Right renal cortex interstitium (tissue), 3 donors: Measurements from ENCODE around the gene TEX264. TPM values are rescaled to one million over a fixed set of nuclear protein-coding genes. Genes with fewer than 3 reads are reported as not detected.
"Not testable (repeated sequence)": the region's sequence is repeated elsewhere in the genome, so short reads cannot be mapped to it uniquely, and the experiment has no call there.

Source experiments
- DNase-seq, 3 donors: peaks; one replicate each; pipeline ENCODE4 v3.0.0-alpha.2; 2013; ENCODE audit warnings: low read depth in 3 of 3, low spot score in 2 of 3
- polyA plus RNA-seq, 3 donors: library from polyadenylated mRNA; unstranded; fragments of 120-200 nt; gene quantifications; one replicate each; pipeline ENCODE4 v1.2.1, GENCODE V29; 2013; ENCODE audit not compliant: insufficient read length in 3 of 3

TEX264 gene
- polyA plus RNA-seq, 3 donors: 63.5 to 75.0 (median 64.2) TPM

DNA sequence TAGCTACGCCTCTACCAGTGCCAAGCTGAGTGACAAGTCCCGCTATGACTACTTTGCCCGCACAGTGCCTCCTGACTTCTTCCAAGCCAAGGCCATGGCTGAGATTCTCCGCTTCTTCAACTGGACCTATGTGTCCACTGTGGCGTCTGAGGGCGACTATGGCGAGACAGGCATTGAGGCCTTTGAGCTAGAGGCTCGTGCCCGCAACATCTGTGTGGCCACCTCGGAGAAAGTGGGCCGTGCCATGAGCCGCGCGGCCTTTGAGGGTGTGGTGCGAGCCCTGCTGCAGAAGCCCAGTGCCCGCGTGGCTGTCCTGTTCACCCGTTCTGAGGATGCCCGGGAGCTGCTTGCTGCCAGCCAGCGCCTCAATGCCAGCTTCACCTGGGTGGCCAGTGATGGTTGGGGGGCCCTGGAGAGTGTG, 41.5 kb downstream of the TEX264 start:
- DNase-seq: no peak

DNA sequence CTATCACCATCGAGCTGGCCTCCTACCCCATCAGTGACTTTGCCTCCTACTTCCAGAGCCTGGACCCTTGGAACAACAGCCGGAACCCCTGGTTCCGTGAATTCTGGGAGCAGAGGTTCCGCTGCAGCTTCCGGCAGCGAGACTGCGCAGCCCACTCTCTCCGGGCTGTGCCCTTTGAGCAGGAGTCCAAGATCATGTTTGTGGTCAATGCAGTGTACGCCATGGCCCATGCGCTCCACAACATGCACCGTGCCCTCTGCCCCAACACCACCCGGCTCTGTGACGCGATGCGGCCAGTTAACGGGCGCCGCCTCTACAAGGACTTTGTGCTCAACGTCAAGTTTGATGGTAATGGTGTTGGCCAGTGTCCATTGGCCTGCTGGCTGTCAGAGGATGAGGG, 41.9 kb downstream of the TEX264 start:
- DNase-seq: no peak

DNA sequence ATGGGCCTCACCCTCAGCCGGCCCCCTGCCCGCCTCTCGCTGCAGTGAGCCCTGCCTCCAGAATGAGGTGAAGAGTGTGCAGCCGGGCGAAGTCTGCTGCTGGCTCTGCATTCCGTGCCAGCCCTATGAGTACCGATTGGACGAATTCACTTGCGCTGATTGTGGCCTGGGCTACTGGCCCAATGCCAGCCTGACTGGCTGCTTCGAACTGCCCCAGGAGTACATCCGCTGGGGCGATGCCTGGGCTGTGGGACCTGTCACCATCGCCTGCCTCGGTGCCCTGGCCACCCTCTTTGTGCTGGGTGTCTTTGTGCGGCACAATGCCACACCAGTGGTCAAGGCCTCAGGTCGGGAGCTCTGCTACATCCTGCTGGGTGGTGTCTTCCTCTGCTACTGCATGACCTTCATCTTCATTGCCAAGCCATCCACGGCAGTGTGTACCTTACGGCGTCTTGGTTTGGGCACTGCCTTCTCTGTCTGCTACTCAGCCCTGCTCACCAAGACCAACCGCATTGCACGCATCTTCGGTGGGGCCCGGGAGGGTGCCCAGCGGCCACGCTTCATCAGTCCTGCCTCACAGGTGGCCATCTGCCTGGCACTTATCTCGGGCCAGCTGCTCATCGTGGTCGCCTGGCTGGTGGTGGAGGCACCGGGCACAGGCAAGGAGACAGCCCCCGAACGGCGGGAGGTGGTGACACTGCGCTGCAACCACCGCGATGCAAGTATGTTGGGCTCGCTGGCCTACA, 44.4 kb downstream of the TEX264 start:
- no peak for DNase-seq

DNA sequence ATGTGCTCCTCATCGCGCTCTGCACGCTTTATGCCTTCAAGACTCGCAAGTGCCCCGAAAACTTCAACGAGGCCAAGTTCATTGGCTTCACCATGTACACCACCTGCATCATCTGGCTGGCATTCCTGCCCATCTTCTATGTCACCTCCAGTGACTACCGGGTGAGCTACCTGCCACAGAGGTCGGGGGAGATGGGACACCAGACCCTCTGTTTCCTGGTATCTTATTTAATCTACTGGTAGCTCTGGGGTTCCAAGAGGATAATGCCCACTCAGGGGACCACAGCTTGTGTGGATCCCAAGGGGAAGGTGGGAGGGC, 44.9 kb downstream of the TEX264 start:
- DNase-seq: no peak

DNA sequence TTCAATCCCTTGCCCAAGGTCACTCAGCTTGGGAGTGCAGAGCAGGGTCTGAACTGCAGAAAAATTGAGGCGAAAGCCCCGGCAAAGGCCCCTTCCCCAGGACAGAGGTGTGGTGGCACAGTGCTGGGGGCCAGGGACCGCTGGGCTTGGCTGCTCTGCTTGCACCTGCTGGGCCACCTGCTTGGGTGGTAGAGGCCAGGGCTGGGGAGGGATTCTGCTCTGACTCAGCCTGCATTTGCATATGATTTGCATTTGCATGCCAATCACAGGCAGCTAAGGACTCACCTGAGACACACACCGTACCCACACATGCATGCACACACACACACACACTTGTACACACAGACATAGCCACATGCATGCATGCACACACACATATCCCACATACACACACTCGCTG, 45.8 kb downstream of the TEX264 start:
- no peak for DNase-seq

DNA sequence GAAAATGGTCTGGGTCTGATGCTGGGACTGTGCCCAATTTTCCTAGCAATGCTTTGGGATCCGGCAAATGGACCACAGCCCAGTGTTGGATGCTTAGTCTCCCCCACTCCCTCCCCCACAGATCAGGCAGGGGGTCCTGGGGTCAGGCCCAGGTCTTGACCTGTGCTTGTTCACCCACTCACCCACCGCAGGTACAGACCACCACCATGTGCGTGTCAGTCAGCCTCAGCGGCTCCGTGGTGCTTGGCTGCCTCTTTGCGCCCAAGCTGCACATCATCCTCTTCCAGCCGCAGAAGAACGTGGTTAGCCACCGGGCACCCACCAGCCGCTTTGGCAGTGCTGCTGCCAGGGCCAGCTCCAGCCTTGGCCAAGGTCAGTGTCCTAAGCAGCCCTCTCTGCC, 46.4 kb downstream of the TEX264 start:
- no peak for DNase-seq

DNA sequence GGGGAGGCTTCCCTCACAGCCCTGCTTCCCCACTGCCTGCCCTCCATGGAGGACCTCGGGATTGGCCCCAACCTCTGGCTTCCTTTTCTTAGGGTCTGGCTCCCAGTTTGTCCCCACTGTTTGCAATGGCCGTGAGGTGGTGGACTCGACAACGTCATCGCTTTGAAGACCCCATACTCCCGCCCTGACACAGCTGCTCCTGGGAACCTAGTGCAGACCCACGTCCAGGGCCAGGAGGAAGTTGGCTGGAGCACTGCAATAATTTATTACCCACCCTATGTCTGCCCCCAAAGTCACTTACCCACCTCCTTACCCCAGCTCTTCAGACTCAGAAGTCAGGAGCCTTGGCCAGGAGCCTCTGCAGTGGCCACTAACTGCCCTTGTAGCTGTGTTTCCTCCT, 46.9 kb downstream of the TEX264 start:
- DNase-seq: no peak

DNA sequence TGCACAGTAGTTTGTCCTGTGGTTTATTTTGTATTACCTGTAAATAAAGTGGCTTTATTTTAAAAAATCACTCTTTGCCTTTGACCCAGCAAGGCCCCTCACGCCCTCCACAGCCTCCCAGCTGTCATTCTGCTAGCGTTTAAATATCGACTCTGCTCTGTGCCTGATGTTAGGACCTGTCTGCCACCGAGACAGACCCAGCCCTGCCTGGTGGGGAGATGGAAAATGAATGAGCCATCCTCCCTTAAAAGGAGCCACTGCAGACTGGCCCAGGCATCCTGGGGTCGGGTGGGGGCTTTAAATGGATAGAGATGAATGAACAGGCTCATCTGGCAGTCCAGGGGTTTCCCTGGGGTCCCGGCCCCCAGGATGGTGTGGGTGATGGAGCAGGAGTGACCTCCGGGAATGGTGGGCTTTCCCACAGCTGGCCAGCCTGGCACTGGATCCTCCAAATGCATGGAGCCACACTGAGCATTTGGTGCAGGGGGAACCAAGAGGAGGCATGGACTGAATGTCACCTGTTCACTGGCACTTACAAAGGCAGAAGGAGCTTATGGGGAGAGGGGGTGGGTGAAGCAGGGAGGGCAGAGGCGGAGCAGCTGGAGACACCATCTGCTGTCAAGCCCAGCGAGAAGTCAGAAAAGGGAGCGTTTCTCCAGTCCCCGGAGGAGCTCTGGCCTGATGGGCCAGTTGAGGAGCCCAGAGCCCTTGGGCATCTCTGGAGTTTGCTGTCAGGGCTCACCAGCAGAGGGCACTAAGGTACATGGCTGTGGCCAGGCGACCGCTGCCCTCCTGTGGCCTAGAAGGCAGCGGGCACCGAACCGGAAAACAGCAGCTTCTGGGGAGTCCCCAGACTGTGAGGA, 47.7 kb downstream of the TEX264 start:
- peak in 1 of 3 donors; percentile 19 for DNase-seq

DNA sequence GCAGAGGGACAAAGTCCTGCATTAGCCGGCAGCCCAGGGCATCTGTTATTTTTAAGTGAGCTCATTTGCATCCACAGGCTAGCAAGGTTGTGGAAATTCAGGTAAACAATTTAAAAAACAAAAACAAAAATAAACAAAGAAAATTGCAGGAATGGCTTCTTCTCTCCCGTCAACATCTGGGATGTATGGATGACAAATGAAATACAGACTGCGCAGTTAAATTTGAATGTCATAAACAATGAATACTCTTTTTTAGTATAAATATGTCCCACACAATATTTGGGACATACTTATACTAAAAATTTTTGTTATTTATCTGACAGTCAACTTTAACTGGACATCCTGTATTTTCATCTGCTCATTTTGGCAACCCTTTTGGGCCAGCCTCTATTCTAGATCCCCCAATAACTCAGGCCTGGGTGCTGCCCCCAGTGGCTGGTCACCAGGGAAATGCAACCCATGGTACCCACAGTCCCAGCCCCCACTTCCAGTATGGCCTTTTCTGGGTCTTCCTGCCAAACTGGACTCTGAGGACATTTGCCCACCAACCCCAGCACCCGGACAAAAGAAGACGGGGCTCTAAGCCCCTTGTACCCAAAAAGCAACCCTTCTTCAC, 48.5 kb downstream of the TEX264 start:
- no peak for DNase-seq

DNA sequence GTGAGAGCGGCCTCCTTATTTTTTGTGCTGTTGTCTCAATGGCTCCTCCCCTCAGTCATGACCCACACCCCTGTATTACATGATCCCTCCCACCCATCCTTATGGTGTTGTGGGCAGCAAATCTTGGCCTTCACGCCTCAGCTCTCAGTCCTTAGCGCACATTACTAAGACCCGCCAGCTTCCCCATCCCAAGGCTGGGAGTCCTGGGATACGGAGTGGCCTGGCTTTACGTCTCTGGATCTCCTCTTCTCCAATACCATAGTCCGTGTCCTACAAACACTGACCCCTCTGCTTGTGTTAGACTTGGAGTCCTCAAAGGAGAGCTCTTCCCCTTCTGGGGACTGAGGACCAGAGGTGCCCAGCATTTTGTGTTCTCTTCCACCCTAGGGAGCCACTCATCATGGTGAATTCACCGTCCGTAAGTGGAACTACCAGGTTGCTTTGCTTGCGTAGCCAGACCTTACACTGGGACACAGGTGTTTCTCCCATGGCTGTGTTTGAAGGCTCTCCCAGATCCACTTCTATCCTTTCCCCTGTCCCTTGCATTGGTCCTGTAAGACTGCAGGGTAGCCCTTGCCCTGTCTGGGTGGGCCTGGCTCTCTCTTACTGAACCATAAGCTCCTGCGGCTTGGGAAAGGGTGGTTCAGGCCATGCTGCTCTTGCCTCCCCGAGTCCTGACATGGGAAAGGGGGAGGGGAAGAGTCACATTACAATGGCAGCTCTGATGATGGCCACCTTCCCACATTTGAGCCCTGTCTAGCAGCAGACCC, 49.4 kb downstream of the TEX264 start:
- no peak for DNase-seq

DNA sequence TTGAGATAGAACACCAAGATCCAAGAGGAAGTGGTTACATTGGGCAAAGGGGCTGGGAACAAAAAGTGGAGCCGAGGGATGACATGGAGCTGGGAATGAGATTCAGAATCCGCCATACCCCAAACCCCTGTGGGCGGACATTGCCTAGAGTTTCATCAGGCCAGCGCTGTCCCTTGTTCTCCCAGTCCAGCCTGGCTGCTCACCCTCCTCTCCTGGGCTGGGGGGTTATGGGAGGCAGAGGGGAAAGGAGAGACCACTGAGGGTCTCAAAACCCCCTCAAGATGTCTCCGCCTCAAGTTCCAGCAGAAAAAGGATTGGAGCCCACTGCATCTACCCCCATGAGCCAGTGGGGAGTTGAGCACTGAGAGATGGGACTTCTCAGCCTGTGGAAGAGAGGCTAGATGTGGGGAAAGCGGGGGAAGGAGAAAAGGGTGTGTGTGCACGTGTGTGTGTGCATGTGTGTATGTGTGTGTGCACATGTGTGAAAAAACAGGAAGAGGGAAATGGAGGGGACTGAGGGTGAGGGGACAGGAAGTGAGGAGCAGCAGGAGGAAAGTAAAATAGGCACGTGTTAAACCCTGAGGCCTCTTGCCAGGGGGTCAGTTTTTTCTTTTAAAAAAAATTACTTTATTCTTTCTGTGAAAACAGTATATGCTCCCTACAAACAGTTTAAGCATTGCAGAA, 50.2 kb downstream of the TEX264 start:
- no peak for DNase-seq

DNA sequence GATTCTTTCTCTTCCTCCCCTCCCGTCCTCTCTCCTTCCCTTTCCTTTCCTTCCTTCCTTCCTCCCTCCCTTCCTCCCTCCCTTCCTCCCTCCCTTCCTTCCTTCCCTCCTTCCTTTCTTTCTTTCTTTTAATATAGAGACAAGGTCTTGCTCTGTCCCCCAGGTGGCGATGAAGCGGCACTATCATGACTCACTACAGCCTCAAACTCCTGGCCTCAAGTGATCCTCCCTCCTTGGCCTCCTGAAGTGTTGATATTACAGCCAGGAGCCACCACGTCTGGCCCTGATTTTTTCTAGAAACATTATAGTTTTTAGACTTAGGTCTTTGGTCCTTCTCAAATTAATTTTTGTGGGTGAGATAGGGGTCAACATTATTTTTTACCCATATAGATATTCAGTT, 51.3 kb downstream of the TEX264 start:
- no peak for DNase-seq

DNA sequence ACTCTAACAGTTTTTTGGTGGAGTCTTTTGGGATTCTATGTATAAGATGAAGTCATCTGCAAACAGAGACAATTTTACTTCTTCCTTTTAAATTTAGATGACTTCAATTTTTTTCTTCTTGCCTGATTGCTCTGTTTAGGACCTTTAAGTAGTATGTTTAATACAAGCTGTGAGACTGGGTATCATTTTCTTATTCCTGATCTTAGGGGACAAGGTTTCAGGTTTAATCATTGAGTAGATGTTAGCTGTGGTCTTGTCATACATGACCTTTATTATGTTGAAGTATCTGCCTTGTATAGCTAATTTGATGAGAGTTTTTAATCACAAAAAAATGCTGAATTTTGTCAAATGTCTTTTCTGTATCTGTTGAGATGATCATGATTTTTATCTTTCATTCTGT, 56.4 kb downstream of the TEX264 start:
- no peak for DNase-seq

DNA sequence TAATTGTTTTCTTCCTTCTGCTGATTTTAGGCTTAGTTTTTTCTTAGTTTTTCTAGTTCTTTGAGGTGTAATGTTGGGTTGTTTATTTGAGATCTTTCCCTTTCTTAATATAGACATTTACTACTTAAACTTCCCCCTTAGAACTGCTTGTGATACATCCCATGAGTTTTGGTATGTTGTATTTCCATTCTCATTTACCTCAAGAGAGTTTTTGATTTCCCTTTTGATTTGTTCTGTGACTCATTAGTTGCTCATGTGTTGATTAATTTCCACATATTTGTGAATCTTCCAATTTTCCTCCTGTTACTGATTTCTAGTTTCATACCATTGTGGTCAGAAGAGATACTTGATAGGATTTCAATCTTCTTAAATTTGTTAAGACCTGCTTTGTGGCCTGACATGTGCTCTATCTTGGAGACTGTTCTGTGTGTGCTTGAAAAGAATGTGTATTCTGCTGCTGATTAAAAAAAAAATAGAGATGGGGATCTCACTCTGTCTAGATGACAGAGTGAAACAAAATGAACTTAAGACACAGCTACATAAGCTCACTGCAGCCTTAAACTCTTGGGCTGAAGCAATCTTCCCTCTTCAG, 58.1 kb downstream of the TEX264 start:
- DNase-seq: no peak

DNA sequence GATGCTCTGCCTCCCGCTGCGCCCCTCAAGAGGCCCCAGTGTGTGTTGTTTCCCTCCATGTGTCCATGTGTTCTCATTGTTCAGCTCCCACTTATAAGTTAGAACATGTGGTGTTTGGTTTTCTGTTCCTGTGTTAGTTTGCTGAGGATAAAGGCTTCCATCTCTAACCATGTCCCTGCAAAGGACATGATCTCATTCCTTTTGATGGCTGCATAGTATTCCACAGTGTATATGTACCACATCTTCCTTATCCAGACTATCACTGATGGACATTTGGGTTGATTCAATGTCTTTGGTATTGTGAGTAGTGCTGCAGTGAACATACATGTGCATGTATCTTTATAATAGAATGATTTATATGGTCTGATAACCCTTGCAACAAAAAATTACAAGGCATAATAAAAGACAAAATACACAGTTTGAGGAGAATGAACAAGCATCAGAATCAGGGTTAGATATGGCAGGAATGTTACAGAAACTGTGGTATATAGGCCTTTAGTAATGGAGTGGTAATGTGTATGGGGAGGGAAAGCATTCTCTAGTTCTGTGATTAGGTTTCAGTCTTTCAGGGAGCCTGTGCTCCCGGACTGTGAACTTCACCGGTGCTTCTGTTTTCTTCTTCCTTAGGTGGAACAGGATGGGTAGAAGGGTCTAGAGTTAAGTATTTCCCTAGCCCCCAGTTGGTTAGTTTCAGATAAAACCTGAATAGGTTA, 63.0 kb downstream of the TEX264 start:
- no peak for DNase-seq

DNA sequence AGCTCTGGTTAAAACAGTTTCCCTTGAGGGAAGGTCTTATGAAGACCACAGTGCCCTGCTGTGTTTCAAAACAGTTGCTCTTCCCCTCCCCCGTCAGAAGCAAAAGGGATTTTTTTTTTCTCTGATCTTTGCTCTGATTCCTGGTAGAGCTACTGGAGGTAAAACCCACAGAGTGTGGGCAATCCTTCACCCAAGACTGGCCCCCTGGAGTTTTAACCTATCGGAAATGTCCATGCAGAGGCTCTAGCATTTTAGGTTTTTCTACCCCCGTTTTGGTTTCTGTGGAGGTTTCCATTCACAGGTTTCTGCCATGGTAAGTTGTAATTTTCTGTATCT, 63.5 kb downstream of the TEX264 start:
- no peak for DNase-seq

DNA sequence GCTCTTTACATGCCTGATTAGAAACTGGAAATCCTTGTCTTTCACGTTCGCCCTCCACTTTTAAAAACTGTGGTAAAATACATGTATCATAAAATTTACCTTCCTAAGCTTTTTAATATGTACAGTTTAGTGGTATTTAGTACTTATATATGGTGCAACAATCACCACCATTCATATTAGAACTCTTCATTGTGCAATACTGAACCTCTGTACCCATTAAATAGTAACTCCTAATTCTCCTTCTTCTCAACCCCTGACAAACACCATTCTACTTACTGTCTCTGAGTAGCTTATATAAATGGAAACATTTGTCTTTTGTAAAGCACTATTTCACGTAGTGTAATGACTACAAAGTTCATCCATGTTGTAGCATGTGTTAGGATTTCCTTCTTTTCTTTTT, 64.0 kb downstream of the TEX264 start:
- DNase-seq: no peak

DNA sequence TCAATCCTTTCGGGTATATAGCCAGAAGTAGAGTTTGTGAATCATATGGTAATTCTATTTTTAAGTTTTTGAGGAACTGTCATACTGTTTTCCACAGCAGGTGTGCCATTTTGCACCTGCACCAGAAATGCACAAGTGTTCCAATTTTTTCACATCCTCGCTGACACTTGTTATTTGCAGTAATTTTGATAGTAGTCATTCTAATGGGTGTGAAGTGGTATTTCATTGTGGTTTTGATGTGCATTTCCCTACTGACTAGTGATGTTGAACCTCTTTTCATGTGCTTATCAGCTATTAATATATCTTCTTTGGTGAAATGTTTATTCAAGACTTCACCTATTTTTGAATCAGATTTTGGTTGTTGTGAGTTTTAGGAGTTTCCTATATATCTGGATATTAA, 64.9 kb downstream of the TEX264 start:
- no peak for DNase-seq

DNA sequence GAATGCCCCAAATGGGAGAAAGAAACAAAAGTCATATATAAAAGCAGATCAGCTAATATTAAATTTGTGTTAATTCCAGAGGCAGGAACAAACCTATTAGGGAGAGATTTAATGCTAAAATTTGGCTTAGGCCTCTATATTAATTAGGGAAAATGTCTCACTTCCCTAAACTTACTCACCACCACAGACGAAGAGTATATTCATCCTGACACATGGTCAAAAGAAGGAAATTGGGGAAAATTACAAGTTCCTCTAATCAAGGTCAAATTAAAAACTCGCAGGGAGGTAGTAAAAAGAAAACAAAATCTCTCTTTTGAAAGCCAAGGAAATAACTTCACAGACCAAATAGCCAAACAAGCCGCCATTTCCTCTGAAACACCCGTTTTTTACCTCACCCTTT, 68.1 kb downstream of the TEX264 start:
- DNase-seq: no peak

DNA sequence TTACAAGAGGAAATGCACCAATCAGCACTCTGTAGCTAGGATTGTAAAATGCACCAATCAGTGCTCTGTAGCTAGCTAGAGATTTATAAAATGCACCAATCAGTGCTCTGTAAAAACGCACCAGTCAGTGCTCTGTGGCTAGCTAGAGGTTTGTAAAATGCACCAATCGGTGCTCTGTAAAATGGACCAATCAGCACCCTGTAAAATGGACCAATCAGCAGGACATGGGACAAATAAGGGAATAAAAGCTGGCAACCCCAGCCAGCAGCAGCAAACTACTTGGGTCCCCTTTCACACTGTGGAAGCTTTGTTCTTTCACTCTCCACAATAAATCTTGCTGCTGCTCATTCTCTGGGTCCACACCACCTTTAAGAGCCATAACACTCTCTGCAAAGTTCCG, 71.3 kb downstream of the TEX264 start:
- DNase-seq: not testable (repeated sequence)
